ENCODE measurements around the gene RPAP3.

The RPAP3 gene

DNA sequence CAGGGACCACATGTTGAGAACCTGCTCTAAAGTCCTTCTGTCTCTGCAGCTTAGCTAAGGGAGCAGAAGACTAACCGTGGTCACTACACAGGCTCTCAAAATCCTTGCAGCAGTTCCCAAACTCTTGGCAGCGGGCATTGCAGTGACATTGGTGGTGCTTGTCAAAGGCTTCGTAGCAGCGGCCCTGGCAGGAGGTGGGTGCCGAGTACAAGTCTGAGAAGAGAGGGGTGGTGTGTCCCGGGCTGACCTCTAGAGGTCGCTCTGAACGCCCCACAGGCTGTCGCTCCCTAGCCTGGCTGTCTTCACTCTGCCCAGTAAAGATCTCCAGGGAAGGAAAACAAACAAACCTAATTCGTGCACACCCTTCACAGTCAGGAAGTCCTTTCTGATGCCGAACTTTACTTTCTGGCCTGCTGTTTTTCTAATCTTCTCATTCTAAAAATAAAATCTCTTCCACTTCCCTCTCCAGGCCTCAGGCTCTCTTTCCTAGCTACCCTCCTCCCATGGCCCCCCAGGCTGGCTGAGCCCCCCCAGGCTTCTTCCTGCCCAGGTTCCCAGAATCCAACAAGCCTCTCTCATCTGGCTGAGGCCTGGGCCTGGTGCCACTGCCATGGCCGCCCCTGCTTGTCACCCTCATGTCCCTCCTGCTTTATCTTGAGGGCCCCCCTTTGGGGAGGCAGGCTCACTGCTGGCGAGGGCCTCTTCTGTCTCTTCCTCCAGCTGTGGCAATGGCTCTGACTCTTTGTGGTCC, 11.8 kb upstream of the RPAP3 start:
- Histone ChIP-seq H3K27me3 (ENCODE audit: insufficient read depth, insufficient read length) (no peaks in the 10 kb centered on the region), H3K9me3 (ENCODE audit: insufficient read depth, low read length) (no peaks in the 10 kb centered on the region), H3K36me3 (ENCODE audit: insufficient read depth, insufficient read length, low read length) (peaks cover 4% of the 10 kb centered on the region), H3K4me1 (ENCODE audit: insufficient read depth, insufficient read length) (peaks cover 3% of the 10 kb centered on the region), H3K4me3 (ENCODE audit: insufficient read length, low read depth) (no peak overlapping the region), H3K9ac (ENCODE audit: insufficient read length, low read depth) (no peak overlapping the region)
- TF ChIP-seq SUZ12 (IDR thresholded peaks at IDR 0.05; ENCODE audit: extremely low read depth, insufficient read depth, insufficient read length) (no peak), ZNF274 (IDR thresholded peaks at IDR 0.05; ENCODE audit: low read depth, low read length) (no peak), YY1 (IDR thresholded peaks at IDR 0.05; ENCODE audit: insufficient read depth, insufficient read length) (no peak)
- DNase-seq (ENCODE audit: low read depth, low spot score) = peak; percentile 84

GRCh38 chr12:47717046-47717442, 11.2 kb upstream of the RPAP3 start:
- peaks cover 4% of the 10 kb centered on the region for H3K36me3 ChIP-seq (ENCODE audit: insufficient read depth, insufficient read length, low read length)
- H3K4me3 ChIP-seq (ENCODE audit: insufficient read length, low read depth) = no peak overlapping the region
- H3K9me3 ChIP-seq (ENCODE audit: insufficient read depth, low read length) = no peaks in the 10 kb centered on the region
- no peak for DNase-seq (ENCODE audit: low read depth, low spot score)
- H3K27me3 ChIP-seq (ENCODE audit: insufficient read depth, insufficient read length) = no peaks in the 10 kb centered on the region
- no peak overlapping the region for H3K9ac ChIP-seq (ENCODE audit: insufficient read length, low read depth)
- peaks cover 3% of the 10 kb centered on the region for H3K4me1 ChIP-seq (ENCODE audit: insufficient read depth, insufficient read length)
- no peak for TF ChIP-seq YY1 (IDR thresholded peaks at IDR 0.05; ENCODE audit: insufficient read depth, insufficient read length)
- TF ChIP-seq SUZ12 (IDR thresholded peaks at IDR 0.05; ENCODE audit: extremely low read depth, insufficient read depth, insufficient read length) = no peak
- TF ChIP-seq ZNF274 (IDR thresholded peaks at IDR 0.05; ENCODE audit: low read depth, low read length) = no peak

- DNase-seq (ENCODE audit: low read depth, low spot score) = no peak
- no peak overlapping the region for H3K9ac ChIP-seq (ENCODE audit: insufficient read length, low read depth)
- no peak overlapping the region for H3K4me3 ChIP-seq (ENCODE audit: insufficient read length, low read depth)
- no peak for TF ChIP-seq ZNF274 (IDR thresholded peaks at IDR 0.05; ENCODE audit: low read depth, low read length)
- no peak for TF ChIP-seq YY1 (IDR thresholded peaks at IDR 0.05; ENCODE audit: insufficient read depth, insufficient read length)
- TF ChIP-seq SUZ12 (IDR thresholded peaks at IDR 0.05; ENCODE audit: extremely low read depth, insufficient read depth, insufficient read length) = no peak
- H3K36me3 ChIP-seq (ENCODE audit: insufficient read depth, insufficient read length, low read length) = peaks cover 4% of the 10 kb centered on the region
- H3K27me3 ChIP-seq (ENCODE audit: insufficient read depth, insufficient read length) = no peaks in the 10 kb centered on the region
- no peaks in the 10 kb centered on the region for H3K9me3 ChIP-seq (ENCODE audit: insufficient read depth, low read length)
- peaks cover 3% of the 10 kb centered on the region for H3K4me1 ChIP-seq (ENCODE audit: insufficient read depth, insufficient read length)
Measured at GRCh38 chr12:47715877-47716548, 10.2 kb upstream of the RPAP3 start.

GRCh38 chr12:47715393-47715876, 9.6 kb upstream of the RPAP3 start:
- no peak for TF ChIP-seq YY1 (IDR thresholded peaks at IDR 0.05; ENCODE audit: insufficient read depth, insufficient read length)
- TF ChIP-seq ZNF274 (IDR thresholded peaks at IDR 0.05; ENCODE audit: low read depth, low read length) = no peak
- TF ChIP-seq SUZ12 (IDR thresholded peaks at IDR 0.05; ENCODE audit: extremely low read depth, insufficient read depth, insufficient read length) = no peak
- Histone ChIP-seq H3K36me3 (ENCODE audit: insufficient read depth, insufficient read length, low read length) (peaks cover 4% of the 10 kb centered on the region), H3K9ac (ENCODE audit: insufficient read length, low read depth) (no peak overlapping the region), H3K9me3 (ENCODE audit: insufficient read depth, low read length) (no peaks in the 10 kb centered on the region), H3K4me3 (ENCODE audit: insufficient read length, low read depth) (no peak overlapping the region), H3K4me1 (ENCODE audit: insufficient read depth, insufficient read length) (peaks cover 3% of the 10 kb centered on the region), H3K27me3 (ENCODE audit: insufficient read depth, insufficient read length) (no peaks in the 10 kb centered on the region)
- peak; percentile 72 for DNase-seq (ENCODE audit: low read depth, low spot score)

GRCh38 chr12:47714826-47715386, 9.1 kb upstream of the RPAP3 start:
- no peak for DNase-seq (ENCODE audit: low read depth, low spot score)
- H3K27me3 ChIP-seq (ENCODE audit: insufficient read depth, insufficient read length) = no peaks in the 10 kb centered on the region
- H3K9ac ChIP-seq (ENCODE audit: insufficient read length, low read depth) = no peak overlapping the region
- H3K4me3 ChIP-seq (ENCODE audit: insufficient read length, low read depth) = no peak overlapping the region
- no peak for TF ChIP-seq ZNF274 (IDR thresholded peaks at IDR 0.05; ENCODE audit: low read depth, low read length)
- no peaks in the 10 kb centered on the region for H3K9me3 ChIP-seq (ENCODE audit: insufficient read depth, low read length)
- peaks cover 3% of the 10 kb centered on the region for H3K36me3 ChIP-seq (ENCODE audit: insufficient read depth, insufficient read length, low read length)
- H3K4me1 ChIP-seq (ENCODE audit: insufficient read depth, insufficient read length) = peaks cover 3% of the 10 kb centered on the region

GRCh38 chr12:47712171-47712570, 6.3 kb upstream of the RPAP3 start:
- DNase-seq (ENCODE audit: low read depth, low spot score) = no peak
- TF ChIP-seq ZNF274 (IDR thresholded peaks at IDR 0.05; ENCODE audit: low read depth, low read length) (no peak), SUZ12 (IDR thresholded peaks at IDR 0.05; ENCODE audit: extremely low read depth, insufficient read depth, insufficient read length) (no peak), YY1 (IDR thresholded peaks at IDR 0.05; ENCODE audit: insufficient read depth, insufficient read length) (no peak)

GRCh38 chr12:47711448-47711847, 5.6 kb upstream of the RPAP3 start:
- no peak overlapping the region for H3K4me3 ChIP-seq (ENCODE audit: insufficient read length, low read depth)
- no peaks in the 10 kb centered on the region for H3K4me1 ChIP-seq (ENCODE audit: insufficient read depth, insufficient read length)
- H3K9ac ChIP-seq (ENCODE audit: insufficient read length, low read depth) = no peak overlapping the region
- no peaks in the 10 kb centered on the region for H3K36me3 ChIP-seq (ENCODE audit: insufficient read depth, insufficient read length, low read length)
- no peak for DNase-seq (ENCODE audit: low read depth, low spot score)
- H3K9me3 ChIP-seq (ENCODE audit: insufficient read depth, low read length) = no peaks in the 10 kb centered on the region
- no peaks in the 10 kb centered on the region for H3K27me3 ChIP-seq (ENCODE audit: insufficient read depth, insufficient read length)
- no peak for TF ChIP-seq YY1 (IDR thresholded peaks at IDR 0.05; ENCODE audit: insufficient read depth, insufficient read length)
- TF ChIP-seq SUZ12 (IDR thresholded peaks at IDR 0.05; ENCODE audit: extremely low read depth, insufficient read depth, insufficient read length) = no peak
- TF ChIP-seq ZNF274 (IDR thresholded peaks at IDR 0.05; ENCODE audit: low read depth, low read length) = no peak

More at GRCh38 chr12:47712171-47712570, 6.3 kb upstream of the RPAP3 start:
- no peaks in the 10 kb centered on the region for H3K27me3 ChIP-seq (ENCODE audit: insufficient read depth, insufficient read length)
- no peak overlapping the region for H3K4me3 ChIP-seq (ENCODE audit: insufficient read length, low read depth)
- no peaks in the 10 kb centered on the region for H3K36me3 ChIP-seq (ENCODE audit: insufficient read depth, insufficient read length, low read length)
- H3K9ac ChIP-seq (ENCODE audit: insufficient read length, low read depth) = no peak overlapping the region
- no peaks in the 10 kb centered on the region for H3K4me1 ChIP-seq (ENCODE audit: insufficient read depth, insufficient read length)
- H3K9me3 ChIP-seq (ENCODE audit: insufficient read depth, low read length) = no peaks in the 10 kb centered on the region

Measured in NT2/D1 (cell line).